ENCODE measurements around the gene ARNT2.
A peak's percentile ranks its signal among the peaks of the same experiment; 100 is the strongest.
"Not testable (repeated sequence)": the region's sequence is repeated elsewhere in the genome, so short reads cannot be mapped to it uniquely, and the experiment has no call there.

The ARNT2 gene

GRCh38 chr15:80491163-80491847 lies 87.1 kb downstream of the ARNT2 start:
- DNase-seq (ENCODE audit: low read depth in 2 of 2) = no peak

GRCh38 chr15:80492409-80492808 lies 88.2 kb downstream of the ARNT2 start:
- no peak for DNase-seq (ENCODE audit: low read depth in 2 of 2)

GRCh38 chr15:80492874-80493273 lies 88.7 kb downstream of the ARNT2 start:
- DNase-seq (ENCODE audit: low read depth in 2 of 2) = no peak

- peak; percentile 88 to 91 for DNase-seq (ENCODE audit: low read depth in 2 of 2)
These were observed 90.2 kb downstream of the ARNT2 start for GRCh38 chr15:80494351-80494751.

- no peak for DNase-seq (ENCODE audit: low read depth in 2 of 2)
These were observed 90.6 kb downstream of the ARNT2 start for GRCh38 chr15:80494756-80495155.

GRCh38 chr15:80495401-80495942 lies 91.3 kb downstream of the ARNT2 start:
- no peak for DNase-seq (ENCODE audit: low read depth in 2 of 2)

GRCh38 chr15:80496096-80496495 lies 91.9 kb downstream of the ARNT2 start:
- DNase-seq (ENCODE audit: low read depth in 2 of 2) = no peak

- DNase-seq (ENCODE audit: low read depth in 2 of 2) = no peak
These were observed 93.0 kb downstream of the ARNT2 start for GRCh38 chr15:80497221-80497620.

GRCh38 chr15:80498652-80499051 lies 94.5 kb downstream of the ARNT2 start:
- DNase-seq (ENCODE audit: low read depth in 2 of 2) = no peak

GRCh38 chr15:80500021-80500420 lies 95.8 kb downstream of the ARNT2 start:
- DNase-seq (ENCODE audit: low read depth in 2 of 2) = no peak

GRCh38 chr15:80501476-80501875 lies 97.3 kb downstream of the ARNT2 start:
- DNase-seq (ENCODE audit: low read depth in 2 of 2) = no peak

- DNase-seq (ENCODE audit: low read depth in 2 of 2) = no peak
These were observed 98.6 kb downstream of the ARNT2 start for GRCh38 chr15:80502782-80503181.

- DNase-seq (ENCODE audit: low read depth in 2 of 2) = no peak
These were observed 99.3 kb downstream of the ARNT2 start for GRCh38 chr15:80503319-80503952.

GRCh38 chr15:80504931-80505330 lies 100.7 kb downstream of the ARNT2 start:
- DNase-seq (ENCODE audit: low read depth in 2 of 2) = no peak

- DNase-seq (ENCODE audit: low read depth in 2 of 2) = no peak
These were observed 102.2 kb downstream of the ARNT2 start for GRCh38 chr15:80506286-80506893.

- DNase-seq (ENCODE audit: low read depth in 2 of 2) = no peak
These were observed 102.9 kb downstream of the ARNT2 start for GRCh38 chr15:80507131-80507530.

GRCh38 chr15:80507638-80508316 lies 103.6 kb downstream of the ARNT2 start:
- peak; percentile 99 for DNase-seq (ENCODE audit: low read depth in 2 of 2)

- no peak for DNase-seq (ENCODE audit: low read depth in 2 of 2)
These were observed 104.6 kb downstream of the ARNT2 start for GRCh38 chr15:80508783-80509182.

GRCh38 chr15:80509800-80510199 lies 105.6 kb downstream of the ARNT2 start:
- no peak for DNase-seq (ENCODE audit: low read depth in 2 of 2)

GRCh38 chr15:80510985-80511384 lies 106.8 kb downstream of the ARNT2 start:
- DNase-seq (ENCODE audit: low read depth in 2 of 2) = not testable (repeated sequence)

- no peak for DNase-seq (ENCODE audit: low read depth in 2 of 2)
These were observed 108.8 kb downstream of the ARNT2 start for GRCh38 chr15:80512726-80513660.
